SU-DHL-6 (cell line): Measurements from ENCODE around the gene DAP3.

Experiments
- CTCF ChIP-seq: fragments of 200-600 bp; sonication (generic); IDR thresholded peaks from one replicate; pipeline ENCODE4 v1.5.1; 2017; ENCODE audit warnings: antibody characterized with exemption, mild to moderate bottlenecking, low read length, moderate library complexity; ENCODE audit not compliant: insufficient read depth, poor library complexity, severe bottlenecking
- EZH2phosphoT487 ChIP-seq: fragments of 200-600 bp; sonication (generic), shearing (Covaris generic); conservative IDR thresholded peaks from 2 replicates; pipeline ENCODE4 v1.6.1; 2018; ENCODE audit warnings: mild to moderate bottlenecking, antibody characterized with exemption, low read length, moderate library complexity, mixed read lengths

GRCh38 chr1:155643230-155643629, 45.7 kb upstream of the DAP3 start:
- no peak for TF ChIP-seq CTCF
- TF ChIP-seq EZH2phosphoT487 = no peak
